HepG2 (cell line): ENCODE measurements around the gene NDRG3. TPM values are rescaled to one million over a fixed set of nuclear protein-coding genes. Genes with fewer than 3 reads are reported as not detected.
A peak's percentile ranks its signal among the peaks of the same experiment; 100 is the strongest.

Source experiments
- AGO1 ChIP-seq: fragments of 200-400 bp; formaldehyde crosslinking; IDR thresholded peaks from 2 replicates; pipeline ENCODE4 v1.6.1; 2017; ENCODE audit warnings: mild to moderate bottlenecking, low read depth, low read length, moderate library complexity; ENCODE audit not compliant: poor library complexity, severe bottlenecking
- ATAD3A ChIP-seq: sonication (generic); formaldehyde crosslinking; IDR thresholded peaks from 2 replicates; pipeline ENCODE4 v1.4.0; 2020; ENCODE audit warnings: missing genetic modification reagents
- ATF4 ChIP-seq, 2 experiments: fragments of 450-650 bp in 1 of 2; sonication (generic) in 1 of 2; formaldehyde crosslinking; IDR thresholded peaks; 2 replicates each; pipeline versions ENCODE4 v1.5.0 to v1.8.0; 2020 to 2022; ENCODE audit warnings: mild to moderate bottlenecking in 1 of 2, missing genetic modification reagents in 1 of 2
- CEBPB ChIP-seq: IDR thresholded peaks from 2 replicates; pipeline ENCODE4 v1.6.1; 2011; ENCODE audit warnings: low read depth, low read length, improper control_type of control experiment, borderline replicate concordance
- E2F2 ChIP-seq: sonication (generic); formaldehyde crosslinking; IDR thresholded peaks from 2 replicates; pipeline ENCODE4 v1.4.0; 2020; ENCODE audit warnings: missing genetic modification reagents, borderline replicate concordance
- FOXP4 ChIP-seq: sonication (generic); formaldehyde crosslinking; IDR thresholded peaks from 2 replicates; pipeline ENCODE4 v1.4.0; 2020; ENCODE audit warnings: missing genetic modification reagents
- HMG20B ChIP-seq: conservative IDR thresholded peaks from 2 replicates; pipeline ENCODE4 v1.6.1; 2016; ENCODE audit warnings: missing genetic modification reagents, missing compliant biosample characterization
- KAT2B ChIP-seq: fragments of 150-350 bp; IDR thresholded peaks from 2 replicates; pipeline ENCODE4 v1.6.1; 2014; ENCODE audit warnings: low read depth, low read length, borderline replicate concordance
- NCOA1 ChIP-seq: sonication (generic); formaldehyde crosslinking; IDR thresholded peaks from 2 replicates; pipeline ENCODE4 v1.9.0; 2021; ENCODE audit warnings: missing genetic modification reagents
- NR2F6 ChIP-seq, 2 experiments: IDR thresholded peaks; 2 replicates each; pipeline ENCODE4 v1.6.1; 2016; ENCODE audit warnings: antibody characterized with exemption in 1 of 2, mild to moderate bottlenecking in 1 of 2
- PREB ChIP-seq: sonication (generic); formaldehyde crosslinking; IDR thresholded peaks from 2 replicates; pipeline ENCODE4 v1.4.0; 2020; ENCODE audit warnings: missing genetic modification reagents
- RFXANK ChIP-seq: IDR thresholded peaks from 2 replicates; pipeline ENCODE4 v1.6.1; 2016
- SETDB1 ChIP-seq: sonication (generic); formaldehyde crosslinking; IDR thresholded peaks from 2 replicates; pipeline ENCODE4 v1.5.1; 2020; ENCODE audit warnings: missing genetic modification reagents, mild to moderate bottlenecking, borderline replicate concordance
- SMYD3 ChIP-seq: sonication (generic); formaldehyde crosslinking; IDR thresholded peaks from 2 replicates; pipeline ENCODE4 v1.8.1; 2023; ENCODE audit warnings: mild to moderate bottlenecking, missing genetic modification reagents
- TBX2 ChIP-seq: sonication (generic); formaldehyde crosslinking; IDR thresholded peaks from 2 replicates; pipeline ENCODE4 v1.5.0; 2020; ENCODE audit warnings: missing genetic modification reagents, mild to moderate bottlenecking, borderline replicate concordance
- TGIF2 ChIP-seq: IDR thresholded peaks from 2 replicates; pipeline ENCODE4 v1.6.1; 2016; ENCODE audit warnings: control low read depth, missing compliant biosample characterization
- YEATS4 ChIP-seq: sonication (generic); formaldehyde crosslinking; IDR thresholded peaks from 2 replicates; pipeline ENCODE4 v1.4.0; 2020; ENCODE audit warnings: missing genetic modification reagents, borderline replicate concordance
- ZFP41 ChIP-seq: sonication (generic); formaldehyde crosslinking; IDR thresholded peaks from 2 replicates; pipeline ENCODE4 v1.4.0; 2020; ENCODE audit warnings: mild to moderate bottlenecking, missing genetic modification reagents, borderline replicate concordance
- ZFP90 ChIP-seq: sonication (generic); formaldehyde crosslinking; IDR thresholded peaks from 2 replicates; pipeline ENCODE4 v1.8.0; 2022; ENCODE audit warnings: missing genetic modification reagents, mild to moderate bottlenecking, inconsistent platforms, borderline replicate concordance
- ZKSCAN1 ChIP-seq: fragments of 150-350 bp; IDR thresholded peaks from 2 replicates; pipeline ENCODE4 v1.6.1; 2014; ENCODE audit warnings: low read length
- ZNF180 ChIP-seq: sonication (generic); formaldehyde crosslinking; IDR thresholded peaks from 2 replicates; pipeline ENCODE4 v1.4.0; 2020; ENCODE audit warnings: low read depth, missing genetic modification reagents, borderline replicate concordance
- ZNF275 ChIP-seq: sonication (generic); formaldehyde crosslinking; IDR thresholded peaks from 2 replicates; pipeline ENCODE4 v1.8.0; 2022; ENCODE audit warnings: missing genetic modification reagents, mild to moderate bottlenecking, inconsistent platforms, borderline replicate concordance
- ZNF331 ChIP-seq: sonication (generic); formaldehyde crosslinking; IDR thresholded peaks from 2 replicates; pipeline ENCODE4 v1.4.0; 2020; ENCODE audit warnings: missing genetic modification reagents
- ZNF558 ChIP-seq: sonication (generic); formaldehyde crosslinking; IDR thresholded peaks from 2 replicates; pipeline ENCODE4 v1.9.0; 2022; ENCODE audit warnings: mild to moderate bottlenecking, missing genetic modification reagents, borderline replicate concordance
- ZNF75D ChIP-seq: sonication (generic); formaldehyde crosslinking; IDR thresholded peaks from 2 replicates; pipeline ENCODE4 v1.8.1; 2023; ENCODE audit warnings: missing genetic modification reagents, mild to moderate bottlenecking, borderline replicate concordance
- ZNF777 ChIP-seq: sonication (generic); formaldehyde crosslinking; IDR thresholded peaks from 2 replicates; pipeline ENCODE4 v1.4.0; 2020; ENCODE audit warnings: missing genetic modification reagents
- polyA plus RNA-seq, 8 experiments: library from polyadenylated mRNA; depleted of rRNA in 3 of 8; stranded (reverse) in 7 of 8; unstranded in 1 of 8; fragments of >200 nt; fragmentation: Illumina TruSeq in 4 of 8; extraction: Trizol in 4 of 8; gene quantifications; 2 replicates each; pipeline versions ENCODE4 v1.2.1 to v1.2.3, GENCODE V29; 2011 to 2016; ENCODE audit warnings: low read depth in 4 of 8, missing spikeins in 1 of 8, mixed read lengths in 1 of 8; ENCODE audit not compliant: insufficient read depth in 1 of 8
- total RNA-seq, 5 experiments: library from RNA; depleted of rRNA; stranded (reverse); fragments of >200 nt; fragmentation: Illumina TruSeq; extraction: Trizol; gene quantifications; 2 replicates each; pipeline ENCODE4 v1.2.3, GENCODE V29; 2016; ENCODE audit warnings: low read depth in 1 of 5

Gene NDRG3
- total and polyA plus RNA-seq, 2 of the 13 experiments (the other 11 are each of a cell fraction or from before 2014, with no cell fraction given): 36.0 to 40.5 TPM

- no peak for TF ChIP-seq TGIF2
- no peak for TF ChIP-seq E2F2 (CRISPR knock-in tag)
- TF ChIP-seq TBX2: no peak
- TF ChIP-seq ATAD3A (CRISPR knock-in tag): no peak
- no peak for TF ChIP-seq ZNF331 (CRISPR knock-in tag)
- TF ChIP-seq NR2F6 (IDR thresholded peaks at IDR 0.05): peak; percentile 50
- 0 out of 2 replicates have a peak, but pooled peaks have one; percentile 12 for TF ChIP-seq NR2F6 (CRISPR knock-in tag; IDR thresholded peaks at IDR 0.05)
- no peak for TF ChIP-seq KAT2B
- TF ChIP-seq SETDB1 (CRISPR knock-in tag): no peak
- no peak for TF ChIP-seq ZNF558 (CRISPR knock-in tag)
- no peak for TF ChIP-seq ZFP41
- no peak for TF ChIP-seq PREB
- 0 out of 2 replicates have a peak, but pooled peaks have one; percentile 1 for TF ChIP-seq YEATS4
- TF ChIP-seq AGO1: no peak
- no peak for TF ChIP-seq HMG20B (CRISPR knock-in tag)
- no peak for TF ChIP-seq ZNF777 (CRISPR knock-in tag)
- peak; percentile 25; the same call in 1 of the 2 replicates for TF ChIP-seq FOXP4 (CRISPR knock-in tag)
- TF ChIP-seq ZFP90 (CRISPR knock-in tag): no peak
- TF ChIP-seq SMYD3 (CRISPR knock-in tag): no peak
- peak; percentile 89 for TF ChIP-seq CEBPB
- TF ChIP-seq NCOA1: no peak
- TF ChIP-seq ZNF180 (CRISPR knock-in tag): no peak
- TF ChIP-seq ZNF275 (CRISPR knock-in tag): no peak
- no peak for TF ChIP-seq ZNF75D (CRISPR knock-in tag)
- 0 out of 4 replicates have a peak, but pooled peaks of 1 of the 2 experiments have one; percentile 24 for TF ChIP-seq ATF4 (CRISPR knock-in tag; IDR thresholded peaks at IDR 0.05)
- no peak for TF ChIP-seq RFXANK
- no peak for TF ChIP-seq ZKSCAN1
Observed at GRCh38 chr20:36628076-36628475, 117.8 kb downstream of the NDRG3 start (continued).
